ENCODE measurements around the gene IGF1R. TPM values are rescaled to one million over a fixed set of nuclear protein-coding genes. Genes with fewer than 3 reads are reported as not detected.

IGF1R gene
- total and polyA plus RNA-seq, 2 donors, result 11.5 to 33.3 TPM

DNA sequence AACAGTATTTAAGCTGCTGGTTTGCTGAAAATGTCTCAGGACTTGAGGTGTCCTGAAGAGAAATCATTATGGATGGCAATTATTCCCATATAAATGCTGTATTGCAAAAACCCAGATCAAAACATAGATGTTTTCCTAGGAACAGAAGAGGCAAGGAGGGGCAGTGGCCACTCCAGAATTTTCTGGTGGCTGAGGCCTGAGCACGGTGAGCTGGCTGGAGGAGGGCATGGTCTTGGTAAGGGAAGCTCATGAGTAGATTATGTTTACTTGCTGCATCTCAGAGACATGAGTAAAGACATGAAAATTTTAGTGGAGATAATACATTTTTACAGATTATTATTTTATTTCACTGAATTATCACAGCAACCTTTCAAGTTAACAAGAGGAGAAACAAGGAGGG, 328.2 kb downstream of the IGF1R start:
- WGBS, result 84% methylated on average over 1 of the region's 1 CpG
- no peak overlapping the region for H3K27ac ChIP-seq (ENCODE audit: low read depth)
- DNase-seq (ENCODE audit: extremely low spot score), result no peak
- no peaks in the 10 kb centered on the region for H3K4me1 ChIP-seq (ENCODE audit: insufficient read depth)
- no peaks in the 10 kb centered on the region for H3K36me3 ChIP-seq (ENCODE audit: insufficient read depth)
- no peak overlapping the region for H3K4me3 ChIP-seq (ENCODE audit: low read depth, low read length)

DNA sequence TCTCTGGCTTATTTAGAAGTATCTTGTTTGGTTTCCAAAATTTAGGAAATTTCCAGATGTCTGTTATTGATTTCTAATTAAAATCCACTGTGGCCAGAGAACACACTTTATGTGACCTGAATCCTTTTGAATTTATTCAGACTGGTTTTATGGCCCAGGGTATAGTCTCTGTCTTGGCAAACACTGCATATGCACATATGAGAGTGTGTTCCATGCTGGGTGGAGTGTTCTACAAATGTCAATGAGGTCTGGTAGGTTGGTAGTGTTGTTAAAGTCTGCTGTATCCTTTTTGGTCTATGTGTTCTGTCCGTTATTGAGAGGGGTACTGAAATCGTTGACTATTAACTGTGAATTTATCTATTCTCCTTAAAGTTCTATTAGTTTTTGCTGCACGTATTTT, 329.1 kb downstream of the IGF1R start:
- H3K4me1 ChIP-seq (ENCODE audit: insufficient read depth), result no peaks in the 10 kb centered on the region
- no peak for DNase-seq (ENCODE audit: extremely low spot score)
- no peak overlapping the region for H3K4me3 ChIP-seq (ENCODE audit: low read depth, low read length)
- H3K36me3 ChIP-seq (ENCODE audit: insufficient read depth), result no peaks in the 10 kb centered on the region
- no peak overlapping the region for H3K27ac ChIP-seq (ENCODE audit: low read depth)
- WGBS, result 90% methylated on average over 3 of the region's 3 CpGs

GRCh38 chr15:98978153-98978552, 329.8 kb downstream of the IGF1R start:
- Histone ChIP-seq H3K4me1 (ENCODE audit: insufficient read depth) (no peaks in the 10 kb centered on the region), H3K27ac (ENCODE audit: low read depth) (no peak overlapping the region), H3K36me3 (ENCODE audit: insufficient read depth) (no peaks in the 10 kb centered on the region), H3K4me3 (ENCODE audit: low read depth, low read length) (no peak overlapping the region)
- 91% methylated on average over 3 of the region's 3 CpGs for WGBS
- DNase-seq (ENCODE audit: extremely low spot score), result no peak

DNA sequence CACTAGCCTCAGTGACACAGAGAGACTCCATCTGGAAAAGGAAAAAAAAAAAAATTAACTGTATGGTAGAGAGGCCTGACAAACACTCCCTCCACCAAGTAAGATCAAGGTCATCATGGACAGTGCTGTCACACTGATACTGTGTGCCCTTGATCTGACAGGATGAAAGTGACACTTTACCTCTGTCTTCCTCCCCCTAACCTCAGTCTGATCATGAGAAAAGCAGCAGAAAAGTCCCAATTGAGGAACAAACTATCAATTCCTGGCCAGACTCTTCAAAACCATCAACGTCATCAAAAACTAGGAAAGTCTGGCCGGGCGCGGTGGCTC, 332.5 kb downstream of the IGF1R start:
- Histone ChIP-seq H3K36me3 (ENCODE audit: insufficient read depth) (no peaks in the 10 kb centered on the region), H3K4me1 (ENCODE audit: insufficient read depth) (no peaks in the 10 kb centered on the region), H3K27ac (ENCODE audit: low read depth) (no peak overlapping the region), H3K4me3 (ENCODE audit: low read depth, low read length) (no peak overlapping the region)
- WGBS, result 97% methylated on average over 4 of the region's 4 CpGs
- no peak for DNase-seq (ENCODE audit: extremely low spot score)

DNA sequence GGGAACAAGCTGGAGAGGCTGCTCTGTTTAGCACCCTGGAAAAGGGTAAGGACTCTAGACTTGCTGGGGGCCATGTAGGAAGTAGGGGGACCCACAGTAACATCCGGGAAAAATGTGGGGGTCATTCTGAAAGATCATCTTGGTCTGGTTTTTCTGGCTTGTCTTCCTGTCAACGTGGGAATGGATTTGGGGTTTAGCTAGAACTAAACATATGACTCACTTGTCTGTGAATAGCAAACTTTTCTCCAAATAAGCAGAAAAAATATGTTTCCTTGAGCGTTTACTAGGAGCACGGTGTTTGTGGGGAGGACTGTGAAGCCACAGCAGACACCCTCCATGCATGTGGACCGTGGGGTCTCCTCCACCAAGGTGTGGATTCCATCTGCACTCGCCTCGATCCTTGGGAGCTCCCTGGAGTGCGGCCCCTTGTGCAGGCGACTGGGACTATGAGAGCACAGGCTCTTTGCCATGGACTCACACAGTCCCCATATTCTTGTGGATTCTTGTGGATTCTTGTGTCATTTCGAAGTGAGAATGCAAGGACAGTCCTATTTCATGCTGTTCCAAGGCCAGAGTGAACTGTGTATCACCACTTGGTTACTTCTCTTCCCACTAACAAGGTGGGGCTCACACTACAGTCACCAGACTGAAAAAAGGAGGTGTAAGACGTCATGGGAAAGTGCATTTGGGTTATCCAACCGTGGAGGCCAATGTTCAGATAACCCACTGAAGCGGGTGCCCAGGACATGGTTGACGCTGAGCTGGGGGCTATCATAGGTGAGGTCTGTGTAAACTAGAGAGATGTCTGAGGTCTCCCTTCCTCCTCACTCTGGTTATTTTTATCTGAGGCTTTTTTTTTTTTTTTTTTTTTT, 333.7 kb downstream of the IGF1R start:
- Histone ChIP-seq H3K4me3 (ENCODE audit: low read depth, low read length) (no peak overlapping the region), H3K4me1 (ENCODE audit: insufficient read depth) (no peaks in the 10 kb centered on the region), H3K36me3 (ENCODE audit: insufficient read depth) (no peaks in the 10 kb centered on the region), H3K27ac (ENCODE audit: low read depth) (no peak overlapping the region)
- DNase-seq (ENCODE audit: extremely low spot score), result no peak
- 62% methylated on average over 14 of the region's 14 CpGs for WGBS

DNA sequence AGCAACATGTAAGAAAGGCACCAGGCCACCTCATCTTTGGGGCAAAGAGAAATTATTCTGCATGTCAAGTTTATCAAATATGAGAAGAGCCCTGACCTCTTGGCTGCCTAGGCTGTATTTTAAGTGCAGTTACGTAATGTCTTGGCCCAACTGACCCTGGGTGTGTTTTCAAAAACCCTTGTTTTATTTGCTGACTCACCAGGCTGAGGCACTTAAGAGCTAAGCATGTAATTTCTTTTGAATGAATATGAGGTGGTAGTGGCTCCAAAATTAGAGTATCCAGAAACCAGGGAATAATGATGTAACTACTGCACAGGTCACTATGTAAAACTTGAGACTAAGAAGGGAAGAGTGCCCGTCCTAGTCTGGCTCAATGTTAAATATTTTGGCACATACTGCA, 335.0 kb downstream of the IGF1R start:
- DNase-seq (ENCODE audit: extremely low spot score), result no peak
- Histone ChIP-seq H3K27ac (ENCODE audit: low read depth) (no peak overlapping the region), H3K4me1 (ENCODE audit: insufficient read depth) (no peaks in the 10 kb centered on the region), H3K36me3 (ENCODE audit: insufficient read depth) (no peaks in the 10 kb centered on the region), H3K4me3 (ENCODE audit: low read depth, low read length) (no peak overlapping the region)
- 17% methylated on average over 2 of the region's 2 CpGs for WGBS

DNA sequence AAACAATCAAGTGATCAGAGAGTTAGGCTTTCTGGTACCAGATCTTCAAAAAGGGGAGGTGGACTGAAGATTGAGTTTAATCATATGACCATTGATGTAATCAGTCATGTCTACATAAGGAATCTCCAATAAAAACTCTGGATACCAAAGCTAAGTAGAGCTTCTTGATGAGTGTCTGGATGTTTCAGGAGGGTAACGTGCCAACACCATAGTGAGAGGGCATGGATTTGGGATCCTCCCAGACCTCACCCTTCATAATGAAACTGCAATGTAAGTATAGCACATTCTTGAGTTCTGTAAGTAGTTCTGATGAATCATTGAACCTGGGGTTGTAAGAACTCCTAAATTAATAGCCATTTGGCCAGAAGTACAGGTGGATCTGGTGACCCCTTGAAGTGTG, 337.9 kb downstream of the IGF1R start:
- H3K27ac ChIP-seq (ENCODE audit: low read depth), result no peak overlapping the region
- DNase-seq (ENCODE audit: extremely low spot score), result no peak
- WGBS, result 93% methylated on average over 1 of the region's 1 CpG
- H3K4me3 ChIP-seq (ENCODE audit: low read depth, low read length), result no peak overlapping the region
- H3K4me1 ChIP-seq (ENCODE audit: insufficient read depth), result no peaks in the 10 kb centered on the region
- no peaks in the 10 kb centered on the region for H3K36me3 ChIP-seq (ENCODE audit: insufficient read depth)

GRCh38 chr15:98994892-98995291, 346.6 kb downstream of the IGF1R start:
- no peak overlapping the region for H3K4me3 ChIP-seq (ENCODE audit: low read depth, low read length)

DNA sequence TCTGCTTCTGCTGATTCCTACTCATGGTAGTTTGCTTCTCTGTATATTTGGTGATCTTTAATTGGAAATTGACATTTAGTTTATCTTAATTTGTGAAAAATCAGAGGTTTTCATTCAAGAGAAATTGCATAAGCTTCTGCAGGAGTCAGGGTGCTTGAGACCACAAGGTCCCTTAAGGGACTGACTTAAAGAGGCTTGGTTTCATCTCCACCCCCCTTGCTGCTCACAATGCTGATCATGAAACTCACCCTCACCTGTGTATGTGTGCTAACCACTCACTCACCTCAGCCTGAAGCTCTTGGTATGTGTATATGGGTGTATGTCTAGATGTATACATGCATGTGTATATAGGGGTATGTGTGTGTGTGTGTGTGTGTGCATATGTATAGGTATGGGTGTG, 347.8 kb downstream of the IGF1R start:
- no peak overlapping the region for H3K27ac ChIP-seq (ENCODE audit: low read depth)
- H3K36me3 ChIP-seq (ENCODE audit: insufficient read depth), result no peaks in the 10 kb centered on the region
- H3K4me1 ChIP-seq (ENCODE audit: insufficient read depth), result no peaks in the 10 kb centered on the region
- DNase-seq (ENCODE audit: extremely low spot score), result no peak
- H3K4me3 ChIP-seq (ENCODE audit: low read depth, low read length), result no peak overlapping the region

More at GRCh38 chr15:98994892-98995291, 346.6 kb downstream of the IGF1R start:
- WGBS, result 93% methylated on average over 2 of the region's 2 CpGs
- Histone ChIP-seq H3K4me1 (ENCODE audit: insufficient read depth) (no peaks in the 10 kb centered on the region), H3K36me3 (ENCODE audit: insufficient read depth) (no peaks in the 10 kb centered on the region), H3K27ac (ENCODE audit: low read depth) (no peak overlapping the region)
- no peak for DNase-seq (ENCODE audit: extremely low spot score)

DNA sequence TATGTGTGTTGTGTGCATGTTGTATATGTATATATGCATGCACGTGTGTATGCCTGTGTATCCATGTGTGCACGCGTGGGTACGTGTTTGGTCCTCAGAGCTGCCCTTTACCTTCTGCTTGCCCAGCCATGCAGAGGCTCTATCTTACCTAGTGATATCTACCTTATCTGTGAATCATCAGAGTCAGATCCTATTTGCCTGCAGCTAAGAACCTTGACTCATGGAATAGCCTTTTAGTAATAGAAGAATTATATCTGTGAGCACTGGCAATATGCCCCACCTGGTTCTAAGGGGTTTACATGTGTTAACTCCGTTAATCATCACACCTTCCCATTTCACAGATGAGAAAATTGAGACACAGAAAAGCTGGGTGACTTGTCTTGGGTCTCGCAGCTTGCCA, 348.3 kb downstream of the IGF1R start:
- H3K36me3 ChIP-seq (ENCODE audit: insufficient read depth), result no peaks in the 10 kb centered on the region
- H3K4me1 ChIP-seq (ENCODE audit: insufficient read depth), result no peaks in the 10 kb centered on the region
- H3K4me3 ChIP-seq (ENCODE audit: low read depth, low read length), result no peak overlapping the region
- DNase-seq (ENCODE audit: extremely low spot score), result no peak
- no peak overlapping the region for H3K27ac ChIP-seq (ENCODE audit: low read depth)
- WGBS, result 83% methylated on average over 6 of the region's 6 CpGs

GRCh38 chr15:98997312-98997711, 349.0 kb downstream of the IGF1R start:
- 87% methylated on average over 3 of the region's 3 CpGs for WGBS
- no peaks in the 10 kb centered on the region for H3K4me1 ChIP-seq (ENCODE audit: insufficient read depth)
- H3K27ac ChIP-seq (ENCODE audit: low read depth), result no peak overlapping the region
- no peaks in the 10 kb centered on the region for H3K36me3 ChIP-seq (ENCODE audit: insufficient read depth)
- no peak overlapping the region for H3K4me3 ChIP-seq (ENCODE audit: low read depth, low read length)
- no peak for DNase-seq (ENCODE audit: extremely low spot score)

DNA sequence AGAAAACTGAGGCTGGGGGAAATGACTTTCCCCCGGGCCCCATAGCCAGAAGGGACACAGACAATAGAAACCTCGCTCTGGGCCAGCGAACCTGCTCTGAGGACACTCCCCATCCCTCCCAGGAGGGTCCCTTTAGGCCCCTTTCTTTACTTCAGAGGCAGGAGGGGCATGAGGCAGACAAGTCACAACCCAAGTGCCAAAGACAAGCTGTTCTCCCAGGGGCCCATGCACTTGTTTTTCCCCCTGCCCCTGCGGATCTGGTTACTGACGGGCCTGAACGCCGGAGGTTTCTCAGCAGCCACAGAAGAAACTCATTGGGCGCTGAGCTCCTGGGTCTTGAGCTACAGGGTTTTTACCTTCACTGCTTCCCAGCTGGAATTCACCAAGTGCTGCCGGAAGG, 349.4 kb downstream of the IGF1R start:
- DNase-seq (ENCODE audit: extremely low spot score), result no peak
- H3K36me3 ChIP-seq (ENCODE audit: insufficient read depth), result no peaks in the 10 kb centered on the region
- no peak overlapping the region for H3K27ac ChIP-seq (ENCODE audit: low read depth)
- H3K4me1 ChIP-seq (ENCODE audit: insufficient read depth), result no peaks in the 10 kb centered on the region
- WGBS, result 83% methylated on average over 9 of the region's 9 CpGs
- no peak overlapping the region for H3K4me3 ChIP-seq (ENCODE audit: low read depth, low read length)

- Histone ChIP-seq H3K36me3 (ENCODE audit: insufficient read depth) (no peaks in the 10 kb centered on the region), H3K4me1 (ENCODE audit: insufficient read depth) (no peaks in the 10 kb centered on the region), H3K27ac (ENCODE audit: low read depth) (no peak overlapping the region), H3K4me3 (ENCODE audit: low read depth, low read length) (no peak overlapping the region)
- WGBS, result 89% methylated on average over 3 of the region's 3 CpGs
- no peak for DNase-seq (ENCODE audit: extremely low spot score)
Measured at GRCh38 chr15:98998279-98998678, 349.9 kb downstream of the IGF1R start.

DNA sequence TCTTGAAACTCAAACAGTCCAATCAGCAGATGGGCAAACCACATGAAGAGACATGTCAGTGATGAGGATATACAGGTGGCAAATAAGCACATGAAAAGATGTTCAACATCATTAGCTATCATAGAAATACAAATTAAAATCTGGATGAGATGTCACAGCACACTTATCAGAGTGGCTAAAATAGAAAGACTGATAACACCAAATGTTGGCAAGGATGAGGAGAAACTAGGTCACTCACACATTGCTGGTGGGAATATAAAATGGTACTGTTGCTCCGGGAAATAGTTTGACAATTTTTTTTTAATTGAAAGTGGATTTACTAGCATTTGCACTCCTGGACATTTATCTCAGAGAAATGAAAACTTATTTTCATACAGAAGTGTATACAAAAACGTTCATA, 350.9 kb downstream of the IGF1R start:
- H3K36me3 ChIP-seq (ENCODE audit: insufficient read depth), result no peaks in the 10 kb centered on the region
- H3K4me1 ChIP-seq (ENCODE audit: insufficient read depth), result no peaks in the 10 kb centered on the region
- no peak for DNase-seq (ENCODE audit: extremely low spot score)
- H3K27ac ChIP-seq (ENCODE audit: low read depth), result no peak overlapping the region
- no peak overlapping the region for H3K4me3 ChIP-seq (ENCODE audit: low read depth, low read length)
- WGBS, result 73% methylated on average over 2 of the region's 2 CpGs

- Histone ChIP-seq H3K4me1 (ENCODE audit: insufficient read depth) (no peaks in the 10 kb centered on the region), H3K4me3 (ENCODE audit: low read depth, low read length) (no peak overlapping the region), H3K27ac (ENCODE audit: low read depth) (no peak overlapping the region), H3K36me3 (ENCODE audit: insufficient read depth) (no peaks in the 10 kb centered on the region)
- DNase-seq (ENCODE audit: extremely low spot score), result no peak
- 83% methylated on average over 3 of the region's 3 CpGs for WGBS
Measured at GRCh38 chr15:99002226-99002625, 353.9 kb downstream of the IGF1R start.
